ENCODE data around the gene VTI1B.

GRCh38 chr14:67673451-67673850 is 981 bp downstream of the VTI1B start:
- no peak for TF ChIP-seq GATA2 (IDR thresholded peaks at IDR 0.05; ENCODE audit: low read depth, low read length)
- TF ChIP-seq GATA3 (IDR thresholded peaks at IDR 0.05; ENCODE audit: low read depth, low read length) = no peak
